A673 (cell line): ENCODE measurements around the gene CLEC4G.

ENCODE experiments used
- CTCF ChIP-seq: fragments of 300-800, 200-600 bp; sonication (generic); conservative IDR thresholded peaks from 2 replicates; pipeline ENCODE4 v1.5.1; 2017; ENCODE audit warnings: low read depth, mild to moderate bottlenecking, antibody characterized with exemption, low read length, moderate library complexity, mixed read lengths
- EZH2 ChIP-seq: fragments of 200-600 bp; sonication (generic); IDR thresholded peaks from 2 replicates; pipeline ENCODE4 v1.6.1; 2017; ENCODE audit warnings: borderline replicate concordance, low read depth, mild to moderate bottlenecking, mixed read lengths, antibody characterized with exemption, low read length; ENCODE audit not compliant: poor library complexity, severe bottlenecking

DNA sequence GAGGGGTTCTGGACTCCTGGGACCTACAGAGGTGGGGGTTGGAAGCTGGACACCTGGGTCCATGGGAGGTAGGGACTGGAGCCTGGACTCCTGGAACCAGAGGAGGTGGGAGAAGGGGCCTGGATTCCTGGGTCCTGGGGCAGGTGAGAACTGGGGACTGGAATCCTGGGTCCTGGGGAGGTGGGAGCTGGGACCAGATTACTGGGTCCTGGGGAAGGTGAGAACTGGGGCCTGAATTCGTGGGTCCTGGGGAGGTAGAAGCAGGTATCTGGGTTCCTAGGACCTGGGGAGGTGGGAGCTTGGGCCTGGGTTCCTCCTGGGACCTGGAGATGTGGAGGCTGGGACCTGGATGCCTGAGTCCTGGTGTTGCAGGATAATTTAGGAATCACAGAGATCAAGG lies 31.8 kb upstream of the CLEC4G start:
- TF ChIP-seq CTCF (no peak), EZH2 (no peak)
